ENCODE data around the gene UNKL. TPM values are rescaled to one million over a fixed set of nuclear protein-coding genes. Genes with fewer than 3 reads are reported as not detected.

Gene UNKL
- total and polyA plus RNA-seq, 7 donors = 17.3 to 58.7 (median 32.6) TPM

- no peak overlapping the region for H3K27ac ChIP-seq
- H3K27me3 ChIP-seq (ENCODE audit: insufficient read depth in 3 of 3, low read length in 2 of 3) = peaks cover 0 to 7% (median 5%) of the 10 kb centered on the region in 3 donors
- no peaks in the 10 kb centered on the region for H3K9me3 ChIP-seq
- intact Hi-C loops (cut with DNase I) = no loop called here
- TF ChIP-seq, protein P1, sequence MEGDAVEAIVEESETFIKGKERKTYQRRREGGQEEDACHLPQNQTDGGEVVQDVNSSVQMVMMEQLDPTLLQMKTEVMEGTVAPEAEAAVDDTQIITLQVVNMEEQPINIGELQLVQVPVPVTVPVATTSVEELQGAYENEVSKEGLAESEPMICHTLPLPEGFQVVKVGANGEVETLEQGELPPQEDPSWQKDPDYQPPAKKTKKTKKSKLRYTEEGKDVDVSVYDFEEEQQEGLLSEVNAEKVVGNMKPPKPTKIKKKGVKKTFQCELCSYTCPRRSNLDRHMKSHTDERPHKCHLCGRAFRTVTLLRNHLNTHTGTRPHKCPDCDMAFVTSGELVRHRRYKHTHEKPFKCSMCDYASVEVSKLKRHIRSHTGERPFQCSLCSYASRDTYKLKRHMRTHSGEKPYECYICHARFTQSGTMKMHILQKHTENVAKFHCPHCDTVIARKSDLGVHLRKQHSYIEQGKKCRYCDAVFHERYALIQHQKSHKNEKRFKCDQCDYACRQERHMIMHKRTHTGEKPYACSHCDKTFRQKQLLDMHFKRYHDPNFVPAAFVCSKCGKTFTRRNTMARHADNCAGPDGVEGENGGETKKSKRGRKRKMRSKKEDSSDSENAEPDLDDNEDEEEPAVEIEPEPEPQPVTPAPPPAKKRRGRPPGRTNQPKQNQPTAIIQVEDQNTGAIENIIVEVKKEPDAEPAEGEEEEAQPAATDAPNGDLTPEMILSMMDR (IDR thresholded peaks at IDR 0.05) = no peak
- H3K4me3 ChIP-seq = no peak overlapping the region
- WGBS, 3 donors = 55 to 60% (median 58%) methylated on average over 5 of the region's 5 CpGs
- H3K4me1 ChIP-seq = no peaks in the 10 kb centered on the region
- DNase-seq (no peak), ATAC-seq (no peak)
- peaks cover 4 to 30% of the 10 kb centered on the region in 2 donors for H3K36me3 ChIP-seq (ENCODE audit: insufficient read depth in 1 of 2, low read depth in 1 of 2)
Observed at GRCh38 chr16:1327619-1327947, 86.9 kb downstream of the UNKL start.

DNA sequence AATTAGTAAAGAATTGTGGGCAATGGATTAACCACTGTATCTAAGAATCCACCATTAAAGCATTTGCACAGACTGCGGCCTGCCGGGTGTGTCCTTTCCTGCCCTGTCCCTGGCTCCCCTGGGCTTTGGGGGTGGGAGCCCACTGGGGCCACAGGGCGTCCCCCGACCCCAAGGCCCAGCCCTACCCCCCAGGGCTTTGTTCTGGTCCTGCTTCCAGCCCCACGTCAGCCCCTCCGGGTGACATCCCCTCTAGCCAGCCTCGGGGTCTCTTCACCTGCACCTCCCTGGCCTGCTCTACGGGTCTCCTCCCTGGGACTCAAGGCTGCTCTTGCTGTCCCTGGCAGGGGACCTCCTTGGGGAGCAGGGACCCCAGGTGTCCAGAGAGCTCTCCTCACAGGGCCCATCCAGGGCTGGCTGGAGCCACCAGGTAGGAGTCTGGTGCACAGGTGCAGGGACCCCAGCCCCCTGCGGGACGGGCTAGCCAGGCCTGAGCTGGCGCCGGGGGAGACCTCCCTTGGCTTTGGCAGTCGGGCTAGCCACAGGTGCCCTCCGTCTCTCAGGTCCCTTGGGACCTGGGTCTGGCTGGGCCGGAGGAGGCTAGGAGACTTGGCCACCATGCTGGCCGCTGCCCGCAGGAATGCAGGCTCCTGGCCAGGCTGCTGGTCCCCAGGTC, 87.4 kb downstream of the UNKL start:
- Histone ChIP-seq H3K4me3 (no peak overlapping the region), H3K36me3 (ENCODE audit: insufficient read depth in 1 of 2, low read depth in 1 of 2) (peaks cover 4 to 35% of the 10 kb centered on the region in 2 donors), H3K27ac (no peak overlapping the region), H3K9me3 (no peaks in the 10 kb centered on the region), H3K27me3 (ENCODE audit: insufficient read depth in 3 of 3, low read length in 2 of 3) (peaks cover 0 to 7% (median 4%) of the 10 kb centered on the region in 3 donors), H3K4me1 (no peaks in the 10 kb centered on the region)
- TF ChIP-seq, protein P1 (IDR thresholded peaks at IDR 0.05) = no peak
- intact Hi-C loops (cut with DNase I) = no loop called here
- ATAC-seq (no peak), DNase-seq (no peak)
- WGBS, 3 donors = 56 to 66% (median 56%) methylated on average over 15 to 17 of the region's 17 CpGs

DNA sequence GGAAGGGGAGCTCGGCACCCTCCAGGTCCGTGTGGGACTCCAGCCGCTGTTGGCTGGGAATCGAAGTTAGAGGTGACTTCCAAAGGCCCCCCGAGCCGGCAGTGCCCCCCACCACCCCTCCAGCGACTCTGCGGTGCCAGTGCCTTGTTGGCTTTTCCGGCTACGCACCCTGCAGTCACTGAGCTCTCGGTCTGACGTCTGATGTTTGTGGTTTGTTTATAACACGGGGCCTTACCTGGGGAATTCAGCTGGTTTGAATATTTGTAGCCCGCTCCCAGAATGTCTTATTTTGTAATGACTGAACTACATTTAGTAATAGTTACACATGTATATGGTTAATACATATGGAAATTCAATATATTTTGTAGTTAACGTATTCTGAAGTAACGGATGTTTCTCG, 88.1 kb downstream of the UNKL start:
- H3K36me3 ChIP-seq (ENCODE audit: insufficient read depth in 1 of 2, low read depth in 1 of 2) = peaks cover 4 to 42% of the 10 kb centered on the region in 2 donors
- intact Hi-C loops (cut with DNase I) = no loop called here
- H3K4me1 ChIP-seq = no peaks in the 10 kb centered on the region
- no peak overlapping the region for H3K27ac ChIP-seq
- peaks cover 0 to 6% (median 0%) of the 10 kb centered on the region in 3 donors for H3K27me3 ChIP-seq (ENCODE audit: insufficient read depth in 3 of 3, low read length in 2 of 3)
- DNase-seq (no peak), ATAC-seq (no peak)
- no peak overlapping the region for H3K4me3 ChIP-seq
- 61 to 64% (median 62%) methylated on average over 17 of the region's 17 CpGs for WGBS, 3 donors
- no peaks in the 10 kb centered on the region for H3K9me3 ChIP-seq
- TF ChIP-seq, protein P1 (IDR thresholded peaks at IDR 0.05) = no peak

GRCh38 chr16:1325673-1326371, 88.7 kb downstream of the UNKL start:
- intact Hi-C loops (cut with DNase I) = no loop called here
- Histone ChIP-seq H3K36me3 (ENCODE audit: insufficient read depth in 1 of 2, low read depth in 1 of 2) (peaks cover 4 to 48% of the 10 kb centered on the region in 2 donors), H3K4me3 (no peak overlapping the region), H3K27me3 (ENCODE audit: insufficient read depth in 3 of 3, low read length in 2 of 3) (peaks cover 0 to under 1% (median 0%) of the 10 kb centered on the region in 3 donors), H3K9me3 (no peaks in the 10 kb centered on the region), H3K4me1 (no peaks in the 10 kb centered on the region), H3K27ac (no peak overlapping the region)
- DNase-seq = no peak
- TF ChIP-seq, protein P1 (IDR thresholded peaks at IDR 0.05) = no peak
- peak in 2 of 4 donors; percentile 16 to 28 for ATAC-seq
- 60 to 64% (median 60%) methylated on average over 20 of the region's 20 CpGs for WGBS, 3 donors

Measured in psoas muscle (tissue), 8 donors.